OCI-LY7 (cell line): Measurements from ENCODE around the gene GPRIN1. TPM values are rescaled to one million over a fixed set of nuclear protein-coding genes. Genes with fewer than 3 reads are reported as not detected.
"Not testable (repeated sequence)": the region's sequence is repeated elsewhere in the genome, so short reads cannot be mapped to it uniquely, and the experiment has no call there.

Experiments
- BruUV-seq: library from RNA; stranded (reverse); fragments of 400-500 nt; replicated peaks from 2 replicates; lab custom pipeline; 2021; lab: Mats Ljungman, UMichigan
- CTCF ChIA-PET: fragments of 300-600 bp; sonication (Branson Sonifier 250); formaldehyde crosslinking; loops from one replicate; lab custom pipeline; 2022; ENCODE audit warnings: antibody characterized with exemption; ENCODE audit not compliant: unreplicated experiment; lab: Charles Lee
- POLR2A ChIA-PET: fragments of 300-600 bp; sonication (Branson Sonifier 250); formaldehyde crosslinking; loops from one replicate; lab custom pipeline; 2022; ENCODE audit warnings: antibody characterized with exemption; lab: Charles Lee
- DNase-seq: peaks from one replicate; pipeline ENCODE4 v3.0.0-alpha.2; 2015; ENCODE audit warnings: low spot score
- H2AFZ ChIP-seq: fragments of 200-600 bp; sonication (generic), shearing (Covaris generic); 2 replicates; pipeline ENCODE4 v1.6.1; 2014; ENCODE audit warnings: mild to moderate bottlenecking, antibody characterized with exemption, low read length, moderate library complexity
- H3K27ac ChIP-seq: fragments of 200-600 bp; sonication (generic); 2 replicates; pipeline ENCODE4 v1.5.1; 2014; ENCODE audit warnings: mixed run types, low read depth, mild to moderate bottlenecking, moderate library complexity, low read length, inconsistent platforms; ENCODE audit not compliant: poor library complexity, severe bottlenecking
- H3K36me3 ChIP-seq: fragments of 200-600 bp; sonication (generic); 2 replicates; pipeline ENCODE4 v1.6.1; 2014; ENCODE audit warnings: mild to moderate bottlenecking, antibody characterized with exemption, low read length, moderate library complexity, mixed read lengths; ENCODE audit not compliant: insufficient read depth
- H3K4me1 ChIP-seq: fragments of 200-600 bp; sonication (generic); 2 replicates; pipeline ENCODE4 v1.5.1; 2014; ENCODE audit warnings: mild to moderate bottlenecking, low read length; ENCODE audit not compliant: insufficient read depth, poor library complexity, severe bottlenecking
- H3K4me2 ChIP-seq: fragments of 200-600 bp; sonication (generic); 2 replicates; pipeline ENCODE4 v1.6.1; 2014; ENCODE audit warnings: mild to moderate bottlenecking, low read length
- H3K4me3 ChIP-seq: fragments of 200-600 bp; sonication (generic); 2 replicates; pipeline ENCODE4 v1.5.1; 2014; ENCODE audit warnings: mild to moderate bottlenecking, low read depth, low read length; ENCODE audit not compliant: poor library complexity, severe bottlenecking
- H3K79me2 ChIP-seq: fragments of 200-600 bp; sonication (generic); 2 replicates; pipeline ENCODE4 v1.6.1; 2016; ENCODE audit warnings: low read depth, mild to moderate bottlenecking, low read length, moderate library complexity, mixed read lengths; ENCODE audit not compliant: insufficient read depth
- H3K9me2 ChIP-seq: fragments of 200-600 bp; sonication (generic); 2 replicates; pipeline ENCODE4 v1.6.1; 2016; ENCODE audit warnings: mild to moderate bottlenecking, low read length, mixed read lengths; ENCODE audit not compliant: insufficient read depth
- H3K9me3 ChIP-seq: fragments of 200-600 bp; sonication (generic); 2 replicates; pipeline ENCODE4 v1.6.1; 2014; ENCODE audit warnings: mild to moderate bottlenecking, mixed run types, low read length, mixed read lengths
- H4K20me1 ChIP-seq: fragments of 200-600 bp; sonication (generic); 2 replicates; pipeline ENCODE4 v1.6.1; 2014; ENCODE audit warnings: mild to moderate bottlenecking, antibody characterized with exemption, low read length, moderate library complexity, mixed read lengths; ENCODE audit not compliant: insufficient read depth
- EZH2phosphoT487 ChIP-seq: fragments of 200-600 bp; sonication (generic); IDR thresholded peaks from 2 replicates; pipeline ENCODE4 v1.6.1; 2018; ENCODE audit warnings: low read depth, borderline replicate concordance, mild to moderate bottlenecking, mixed run types, antibody characterized with exemption, low read length, moderate library complexity, mixed read lengths
- intact Hi-C: fragments of 100-400 bp; cut with micrococcal nuclease; formaldehyde crosslinking; loops from one replicate; pipeline ENCODE4 v1.10.0; 2022; ENCODE audit not compliant: unreplicated experiment
- total RNA-seq, 2 experiments: library from RNA; depleted of rRNA in 1 of 2; stranded (reverse); fragments of >200 nt in 1 of 2; shearing (Covaris generic) in 1 of 2; gene quantifications; 2 replicates each; pipeline ENCODE4 v1.2.3, GENCODE V29; 2014 to 2022
- TF ChIP-seq, protein P1 (sequence below): fragments of 200-600 bp; sonication (generic); conservative IDR thresholded peaks from 2 replicates; pipeline ENCODE4 v1.5.1; 2014; ENCODE audit warnings: mild to moderate bottlenecking, antibody characterized with exemption, low read length, moderate library complexity, mixed read lengths

Gene GPRIN1
- total RNA-seq, 2 experiments from 2014 or later, result 3.8 to 5.3 TPM

- H3K9me2 ChIP-seq, result no peaks in the 10 kb centered on the region
- no peak for DNase-seq
- H3K79me2 ChIP-seq, result no peaks in the 10 kb centered on the region
- no peak for TF ChIP-seq EZH2phosphoT487
- TF ChIP-seq, protein P1, sequence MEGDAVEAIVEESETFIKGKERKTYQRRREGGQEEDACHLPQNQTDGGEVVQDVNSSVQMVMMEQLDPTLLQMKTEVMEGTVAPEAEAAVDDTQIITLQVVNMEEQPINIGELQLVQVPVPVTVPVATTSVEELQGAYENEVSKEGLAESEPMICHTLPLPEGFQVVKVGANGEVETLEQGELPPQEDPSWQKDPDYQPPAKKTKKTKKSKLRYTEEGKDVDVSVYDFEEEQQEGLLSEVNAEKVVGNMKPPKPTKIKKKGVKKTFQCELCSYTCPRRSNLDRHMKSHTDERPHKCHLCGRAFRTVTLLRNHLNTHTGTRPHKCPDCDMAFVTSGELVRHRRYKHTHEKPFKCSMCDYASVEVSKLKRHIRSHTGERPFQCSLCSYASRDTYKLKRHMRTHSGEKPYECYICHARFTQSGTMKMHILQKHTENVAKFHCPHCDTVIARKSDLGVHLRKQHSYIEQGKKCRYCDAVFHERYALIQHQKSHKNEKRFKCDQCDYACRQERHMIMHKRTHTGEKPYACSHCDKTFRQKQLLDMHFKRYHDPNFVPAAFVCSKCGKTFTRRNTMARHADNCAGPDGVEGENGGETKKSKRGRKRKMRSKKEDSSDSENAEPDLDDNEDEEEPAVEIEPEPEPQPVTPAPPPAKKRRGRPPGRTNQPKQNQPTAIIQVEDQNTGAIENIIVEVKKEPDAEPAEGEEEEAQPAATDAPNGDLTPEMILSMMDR, result no peak
- no peaks in the 10 kb centered on the region; the same call in 1 of the 2 replicates for H4K20me1 ChIP-seq
- no peak overlapping the region for H3K4me2 ChIP-seq
- CTCF ChIA-PET, result no interaction called here
- intact Hi-C loops, result no loop called here
- no peak overlapping the region for H2AFZ ChIP-seq
- POLR2A ChIA-PET, result no interaction called here
- BruUV-seq, result no TSS peak
- H3K4me1 ChIP-seq, result no peaks in the 10 kb centered on the region
- no peak overlapping the region for H3K4me3 ChIP-seq
- no peaks in the 10 kb centered on the region for H3K9me3 ChIP-seq
- no peak overlapping the region for H3K27ac ChIP-seq
- 0 out of 2 replicates have a peak, but pooled peaks cover 4% of the 10 kb centered on the region for H3K36me3 ChIP-seq
Measured at GRCh38 chr5:176593273-176593869, 16.6 kb downstream of the GPRIN1 start.

- no peak overlapping the region for H3K4me3 ChIP-seq
- no peak for DNase-seq
- H3K27ac ChIP-seq, result no peak overlapping the region
- H2AFZ ChIP-seq, result no peak overlapping the region
- H3K36me3 ChIP-seq, result 0 out of 2 replicates have a peak, but pooled peaks cover 4% of the 10 kb centered on the region
- no peaks in the 10 kb centered on the region for H3K4me1 ChIP-seq
- CTCF ChIA-PET, result no interaction called here
- intact Hi-C loops, result no loop called here
- TF ChIP-seq EZH2phosphoT487, result no peak
- TF ChIP-seq, protein P1, result no peak
- H4K20me1 ChIP-seq, result no peaks in the 10 kb centered on the region; the same call in 1 of the 2 replicates
- no peaks in the 10 kb centered on the region for H3K9me2 ChIP-seq
- no peaks in the 10 kb centered on the region for H3K79me2 ChIP-seq
- POLR2A ChIA-PET, result no interaction called here
- H3K4me2 ChIP-seq, result no peak overlapping the region
- H3K9me3 ChIP-seq, result no peaks in the 10 kb centered on the region
- BruUV-seq, result no TSS peak
Measured at GRCh38 chr5:176592573-176592972, 17.4 kb downstream of the GPRIN1 start.

DNA sequence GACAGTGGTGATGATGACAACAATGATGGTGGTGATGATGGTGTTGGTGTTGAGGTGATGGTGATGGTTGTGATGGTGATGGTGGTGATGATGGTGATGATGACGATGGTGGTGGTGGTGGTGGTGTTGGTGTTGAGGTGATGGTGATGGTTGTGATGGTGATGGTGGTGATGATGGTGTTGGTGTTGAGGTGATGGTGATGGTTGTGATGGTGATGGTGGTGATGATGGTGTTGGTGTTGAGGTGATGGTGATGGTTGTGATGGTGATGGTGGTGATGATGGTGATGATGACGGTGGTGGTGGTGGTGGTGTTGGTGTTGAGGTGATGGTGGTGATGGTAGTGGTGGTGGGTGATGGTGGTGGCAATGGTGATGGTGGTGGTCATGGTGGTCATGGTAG lies 18.3 kb downstream of the GPRIN1 start:
- POLR2A ChIA-PET, H3K79me2 ChIP-seq, H3K4me2 ChIP-seq: not testable (repeated sequence)

More for the DNA sequence above, 18.3 kb downstream of the GPRIN1 start:
- H3K4me1 ChIP-seq, H3K9me2 ChIP-seq, H4K20me1 ChIP-seq, CTCF ChIA-PET, DNase-seq, H3K4me3 ChIP-seq, BruUV-seq, H2AFZ ChIP-seq, intact Hi-C loops, H3K27ac ChIP-seq, H3K9me3 ChIP-seq, H3K36me3 ChIP-seq: not testable (repeated sequence)
